ENCODE results near the gene TESK2. TPM values are rescaled to one million over a fixed set of nuclear protein-coding genes. Genes with fewer than 3 reads are reported as not detected.

TESK2 gene
- total and polyA plus RNA-seq, 2 of the 13 experiments (the other 11 are each of a cell fraction or from before 2014, with no cell fraction given): 5.5 to 9.6 TPM

- TF ChIP-seq FOXO4 (CRISPR knock-in tag; conservative IDR thresholded peaks at IDR 0.05) (no peak), TMF1 (CRISPR knock-in tag; IDR thresholded peaks at IDR 0.05; ENCODE audit: low read depth) (no peak), ZNF557 (CRISPR knock-in tag; IDR thresholded peaks at IDR 0.05) (no peak), RORA (CRISPR knock-in tag; IDR thresholded peaks at IDR 0.05) (no peak), PRPF4 (IDR thresholded peaks at IDR 0.05; ENCODE audit: low read depth, low read length, poor library complexity, severe bottlenecking) (no peak), LCORL (IDR thresholded peaks at IDR 0.05) (no peak), LCORL (CRISPR knock-in tag; IDR thresholded peaks at IDR 0.05) (peak; percentile 14; the same call in 1 of the 2 replicates), TFE3 (CRISPR knock-in tag; IDR thresholded peaks at IDR 0.05) (no peak), HOXA7 (CRISPR knock-in tag; IDR thresholded peaks at IDR 0.05) (no peak), ZNF501 (CRISPR knock-in tag; IDR thresholded peaks at IDR 0.05) (0 out of 2 replicates have a peak, but pooled peaks have one; percentile 30), FOXC1 (CRISPR knock-in tag; IDR thresholded peaks at IDR 0.05; ENCODE audit: borderline replicate concordance) (no peak), SP5 (CRISPR knock-in tag; IDR thresholded peaks at IDR 0.05; ENCODE audit: borderline replicate concordance, low read depth) (no peak), IRX3 (CRISPR knock-in tag; IDR thresholded peaks at IDR 0.05; ENCODE audit: borderline replicate concordance, low read depth) (no peak), SALL2 (CRISPR knock-in tag; IDR thresholded peaks at IDR 0.05) (no peak), ZNF264 (CRISPR knock-in tag; IDR thresholded peaks at IDR 0.05) (no peak), NRL (CRISPR knock-in tag; IDR thresholded peaks at IDR 0.05; ENCODE audit: borderline replicate concordance) (no peak), ZNF772 (CRISPR knock-in tag; IDR thresholded peaks at IDR 0.05) (no peak), PAF1 (CRISPR knock-in tag; IDR thresholded peaks at IDR 0.05) (no peak), SIX1 (CRISPR knock-in tag; IDR thresholded peaks at IDR 0.05; ENCODE audit: borderline replicate concordance) (no peak), RBFOX2 (IDR thresholded peaks at IDR 0.05; ENCODE audit: low read depth, low read length) (no peak), ZNF224 (CRISPR knock-in tag; IDR thresholded peaks at IDR 0.05) (no peak), ELF1 (CRISPR knock-in tag; IDR thresholded peaks at IDR 0.05) (no peak), ZNF44 (CRISPR knock-in tag; IDR thresholded peaks at IDR 0.05) (0 out of 2 replicates have a peak, but pooled peaks have one; percentile 31), NCOA5 (CRISPR knock-in tag; IDR thresholded peaks at IDR 0.05) (no peak)
- TF ChIP-seq, protein P1, sequence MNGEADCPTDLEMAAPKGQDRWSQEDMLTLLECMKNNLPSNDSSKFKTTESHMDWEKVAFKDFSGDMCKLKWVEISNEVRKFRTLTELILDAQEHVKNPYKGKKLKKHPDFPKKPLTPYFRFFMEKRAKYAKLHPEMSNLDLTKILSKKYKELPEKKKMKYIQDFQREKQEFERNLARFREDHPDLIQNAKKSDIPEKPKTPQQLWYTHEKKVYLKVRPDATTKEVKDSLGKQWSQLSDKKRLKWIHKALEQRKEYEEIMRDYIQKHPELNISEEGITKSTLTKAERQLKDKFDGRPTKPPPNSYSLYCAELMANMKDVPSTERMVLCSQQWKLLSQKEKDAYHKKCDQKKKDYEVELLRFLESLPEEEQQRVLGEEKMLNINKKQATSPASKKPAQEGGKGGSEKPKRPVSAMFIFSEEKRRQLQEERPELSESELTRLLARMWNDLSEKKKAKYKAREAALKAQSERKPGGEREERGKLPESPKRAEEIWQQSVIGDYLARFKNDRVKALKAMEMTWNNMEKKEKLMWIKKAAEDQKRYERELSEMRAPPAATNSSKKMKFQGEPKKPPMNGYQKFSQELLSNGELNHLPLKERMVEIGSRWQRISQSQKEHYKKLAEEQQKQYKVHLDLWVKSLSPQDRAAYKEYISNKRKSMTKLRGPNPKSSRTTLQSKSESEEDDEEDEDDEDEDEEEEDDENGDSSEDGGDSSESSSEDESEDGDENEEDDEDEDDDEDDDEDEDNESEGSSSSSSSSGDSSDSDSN (CRISPR knock-in tag; IDR thresholded peaks at IDR 0.05): 0 out of 2 replicates have a peak, but pooled peaks have one; percentile 11
- TF ChIP-seq, protein P2, sequence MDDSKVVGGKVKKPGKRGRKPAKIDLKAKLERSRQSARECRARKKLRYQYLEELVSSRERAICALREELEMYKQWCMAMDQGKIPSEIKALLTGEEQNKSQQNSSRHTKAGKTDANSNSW (CRISPR knock-in tag; IDR thresholded peaks at IDR 0.05; ENCODE audit: borderline replicate concordance): no peak
- TF ChIP-seq, protein P3, sequence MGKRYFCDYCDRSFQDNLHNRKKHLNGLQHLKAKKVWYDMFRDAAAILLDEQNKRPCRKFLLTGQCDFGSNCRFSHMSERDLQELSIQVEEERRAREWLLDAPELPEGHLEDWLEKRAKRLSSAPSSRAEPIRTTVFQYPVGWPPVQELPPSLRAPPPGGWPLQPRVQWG (CRISPR knock-in tag; IDR thresholded peaks at IDR 0.05; ENCODE audit: borderline replicate concordance, low read depth): no peak
Measured at GRCh38 chr1:45297666-45298356, 193.2 kb downstream of the TESK2 start (continued).
